CD14-positive monocyte (primary cell): ENCODE results near the gene FAM167B. TPM values are rescaled to one million over a fixed set of nuclear protein-coding genes. Genes with fewer than 3 reads are reported as not detected.

Source experiments
- DNase-seq, 3 donors: peaks; one replicate each; pipeline ENCODE4 v3.0.0-alpha.2; 2011 to 2022
- H2AFZ ChIP-seq: 2 replicates; pipeline ENCODE4 v1.6.0; 2012; ENCODE audit warnings: mild to moderate bottlenecking, low read depth, low read length, inconsistent platforms; ENCODE audit not compliant: insufficient read depth, poor library complexity, severe bottlenecking
- H3K27ac ChIP-seq, 2 donors: 1 replicate in 1 of 2; 2 replicates in 1 of 2; pipeline ENCODE4 v1.5.1; 2012 to 2013; ENCODE audit warnings: low read length in 2 of 2, control low read depth in 1 of 2, inconsistent platforms in 1 of 2, low read depth in 1 of 2, mild to moderate bottlenecking in 1 of 2
- H3K27me3 ChIP-seq, 2 donors: one replicate each; pipeline versions ENCODE4 v1.6.0 to v1.6.1; 2011 to 2013; ENCODE audit warnings: low read length in 2 of 2; ENCODE audit not compliant: control insufficient read depth in 2 of 2, insufficient read depth in 2 of 2
- H3K36me3 ChIP-seq, 2 donors: replicated peaks in 1 of 2; 1 replicate in 1 of 2; 2 replicates in 1 of 2; pipeline versions ENCODE4 v1.5.1 to v1.6.1; 2012 to 2013; ENCODE audit warnings: low read length in 2 of 2, control low read depth in 1 of 2, inconsistent platforms in 1 of 2, mild to moderate bottlenecking in 1 of 2; ENCODE audit not compliant: insufficient read depth in 2 of 2, control insufficient read depth in 1 of 2
- H3K4me1 ChIP-seq, 2 donors: 1 replicate in 1 of 2; 2 replicates in 1 of 2; pipeline versions ENCODE4 v1.5.1 to v1.6.1; 2012 to 2013; ENCODE audit warnings: low read length in 2 of 2, control low read depth in 1 of 2, inconsistent platforms in 1 of 2, mild to moderate bottlenecking in 1 of 2, moderate library complexity in 1 of 2; ENCODE audit not compliant: insufficient read depth in 2 of 2, control insufficient read depth in 1 of 2
- H3K4me2 ChIP-seq: replicated peaks from 2 replicates; pipeline ENCODE3; 2012; ENCODE audit warnings: low read length, moderate library complexity, mild to moderate bottlenecking; ENCODE audit not compliant: poor library complexity, severe bottlenecking; ENCODE audit errors: extremely low read depth
- H3K4me3 ChIP-seq, 3 experiments: fragments of 200-600 bp in 1 of 3; sonication (generic) in 1 of 3; replicated peaks in 1 of 3; 1 replicate in 2 of 3; 2 replicates in 1 of 3; pipeline ENCODE4 v1.5.1; 2011 to 2013; ENCODE audit warnings: low read length in 3 of 3, mild to moderate bottlenecking in 3 of 3, control low read depth in 2 of 3, low read depth in 2 of 3, inconsistent platforms in 1 of 3, moderate library complexity in 1 of 3
- H3K79me2 ChIP-seq: 2 replicates; pipeline ENCODE4 v1.6.0; 2012; ENCODE audit warnings: mild to moderate bottlenecking, control low read depth, inconsistent platforms, low read length, moderate library complexity; ENCODE audit not compliant: insufficient read depth
- H3K9ac ChIP-seq: 2 replicates; pipeline ENCODE4 v1.6.0; 2017; ENCODE audit warnings: low read length, mild to moderate bottlenecking; ENCODE audit not compliant: insufficient read depth, poor library complexity, severe bottlenecking
- H3K9me3 ChIP-seq, 2 donors: replicated peaks in 1 of 2; 1 replicate in 1 of 2; 2 replicates in 1 of 2; pipeline versions ENCODE4 v1.5.1 to v1.6.1; 2012 to 2013; ENCODE audit warnings: low read length in 2 of 2, control low read depth in 1 of 2; ENCODE audit not compliant: control insufficient read depth in 1 of 2, insufficient read depth in 1 of 2
- H4K20me1 ChIP-seq: 2 replicates; pipeline ENCODE4 v1.6.0; 2012; ENCODE audit warnings: mild to moderate bottlenecking, low read length, control low read depth, moderate library complexity; ENCODE audit not compliant: insufficient read depth
- H3K27ac Mint-ChIP-seq, 7 donors: one replicate each; pipeline ENCODE4 v1.8.0; 2020; ENCODE audit warnings: mild to moderate bottlenecking in 7 of 7, mixed read lengths in 7 of 7, moderate library complexity in 6 of 7, inconsistent platforms in 2 of 7
- H3K27me3 Mint-ChIP-seq, 3 donors: one replicate each; pipeline ENCODE4 v1.8.0; 2021 to 2022; ENCODE audit warnings: low read depth in 3 of 3, mild to moderate bottlenecking in 3 of 3, mixed read lengths in 3 of 3, moderate library complexity in 3 of 3, inconsistent platforms in 1 of 3
- H3K36me3 Mint-ChIP-seq, 2 donors: one replicate each; pipeline ENCODE4 v1.8.0; 2020; ENCODE audit warnings: mixed read lengths in 2 of 2, inconsistent platforms in 1 of 2, mild to moderate bottlenecking in 1 of 2
- H3K4me1 Mint-ChIP-seq: one replicate; pipeline ENCODE4 v1.8.0; 2020; ENCODE audit warnings: mild to moderate bottlenecking, mixed read lengths
- H3K4me3 Mint-ChIP-seq, 2 donors: one replicate each; pipeline ENCODE4 v1.8.0; 2020; ENCODE audit warnings: mild to moderate bottlenecking in 2 of 2, mixed read lengths in 2 of 2, moderate library complexity in 1 of 2
- H3K9me3 Mint-ChIP-seq, 7 donors: one replicate each; pipeline ENCODE4 v1.8.0; 2020 to 2022; ENCODE audit warnings: mixed read lengths in 7 of 7, mild to moderate bottlenecking in 6 of 7, moderate library complexity in 6 of 7, inconsistent platforms in 2 of 7
- CTCF ChIP-seq: fragments of 200-600 bp; IDR thresholded peaks from one replicate; pipeline ENCODE4 v1.8.0; 2022; ENCODE audit warnings: antibody characterized with exemption, mild to moderate bottlenecking
- WGBS: methylation state at CpG from one replicate; pipeline ENCODE4 v1.1.5; 2013; ENCODE audit warnings: missing lambda C conversion rate; ENCODE audit not compliant: insufficient coverage; 5-methylcytosine and 5-hydroxymethylcytosine counted together
- intact Hi-C, 2 donors: fragments of 100-400 bp; cut with micrococcal nuclease; formaldehyde crosslinking; loops; one replicate each; pipeline versions ENCODE4 v1.15.0 to v1.15.1; 2023
- polyA plus RNA-seq, 3 donors: library from polyadenylated mRNA; depleted of rRNA in 1 of 3; unstranded in 2 of 3; stranded (reverse) in 1 of 3; fragments of 300-500 nt in 2 of 3; fragments of >200 nt in 1 of 3; fragmentation: Illumina TruSeq in 2 of 3; gene quantifications; 1 replicate in 2 of 3; 2 replicates in 1 of 3; pipeline ENCODE4 v1.2.3, GENCODE V29; 2012 to 2021

The FAM167B gene
- polyA plus RNA-seq, 3 donors: not detected

DNA sequence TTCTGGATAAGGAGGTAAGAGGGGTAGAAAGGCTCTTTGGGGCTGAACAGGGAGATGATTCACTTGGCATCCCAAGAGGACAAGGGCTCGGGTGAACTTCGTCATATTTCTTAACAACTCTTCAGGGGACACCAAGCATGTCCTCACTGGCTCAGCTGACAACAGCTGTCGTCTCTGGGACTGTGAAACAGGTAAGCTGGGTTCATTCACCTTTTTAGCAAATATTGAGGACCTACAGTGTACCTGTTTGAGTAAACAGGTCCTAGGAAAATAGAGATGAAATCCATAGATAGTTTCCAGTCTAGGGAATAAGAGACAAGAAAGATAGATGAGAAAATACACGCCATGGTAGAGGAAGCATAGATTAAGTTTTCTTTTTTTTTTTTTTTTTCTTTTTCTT lies 22.7 kb upstream of the FAM167B start:
- H3K4me3 ChIP-seq: no peak overlapping the region
- H3K4me2 ChIP-seq: no peak overlapping the region
- intact Hi-C loops: loop anchor here in 1 of 2 donors (10.0 kb wide), 1 partner anchor 171 kb away; the partner anchor contains the start of gene BSDC1
- TF ChIP-seq CTCF: no peak
- H3K36me3 Mint-ChIP-seq: peaks cover 43 to 64% of the 10 kb centered on the region in 2 donors
- no peaks in the 10 kb centered on the region for H3K9me3 Mint-ChIP-seq
- peaks cover 38 to 59% of the 10 kb centered on the region in 2 donors for H3K36me3 ChIP-seq
- peaks cover 31% of the 10 kb centered on the region for H3K79me2 ChIP-seq
- no peaks in the 10 kb centered on the region for H3K9me3 ChIP-seq
- no peak overlapping the region for H3K4me3 Mint-ChIP-seq
- no peak overlapping the region for H3K9ac ChIP-seq
- no peaks in the 10 kb centered on the region for H3K27me3 ChIP-seq
- no peak overlapping the region for H2AFZ ChIP-seq
- H3K4me1 ChIP-seq: peaks cover 18 to 28% of the 10 kb centered on the region in 2 donors
- WGBS: no CpG with 5 or more reads among the region's 4 CpGs
- H3K4me1 Mint-ChIP-seq: peaks cover 28% of the 10 kb centered on the region
- DNase-seq: no peak
- no peaks in the 10 kb centered on the region for H4K20me1 ChIP-seq
- peak overlapping the region in 1 of 2 donors; percentile 15 for H3K27ac ChIP-seq
- peaks cover 2% of the 10 kb centered on the region in 3 donors for H3K27me3 Mint-ChIP-seq
- H3K27ac Mint-ChIP-seq: peak overlapping the region in 5 of 7 donors; percentile 17 to 99 (median 77)

- Histone ChIP-seq H4K20me1 (no peaks in the 10 kb centered on the region), H3K9me3 (no peaks in the 10 kb centered on the region), H3K36me3 (peaks cover 62 to 82% of the 10 kb centered on the region in 2 donors), H3K27ac (no peak overlapping the region), H3K79me2 (peaks cover 2% of the 10 kb centered on the region), H3K4me1 (no peaks in the 10 kb centered on the region), H3K9ac (no peak overlapping the region), H3K4me3 (no peak overlapping the region), H3K27me3 (no peaks in the 10 kb centered on the region), H3K4me2 (no peak overlapping the region), H2AFZ (no peak overlapping the region)
- no CpG with 5 or more reads among the region's 3 CpGs for WGBS
- Mint-ChIP-seq H3K4me1 (peaks cover 4% of the 10 kb centered on the region), H3K9me3 (no peaks in the 10 kb centered on the region), H3K36me3 (peaks cover 61 to 86% of the 10 kb centered on the region in 2 donors), H3K4me3 (no peak overlapping the region), H3K27me3 (peaks cover 0 to 2% (median 2%) of the 10 kb centered on the region in 3 donors), H3K27ac (peak overlapping the region in 1 of 7 donors; percentile 69)
- no peak for TF ChIP-seq CTCF
- intact Hi-C loops: loop anchor here in 1 of 2 donors (10.0 kb wide), 1 partner anchor 166 kb away; the partner anchor contains the start of gene BSDC1
- no peak for DNase-seq
These were observed 18.3 kb upstream of the FAM167B start for GRCh38 chr1:32228771-32229170.
